HCT116 (cell line): ENCODE results near the gene FEZF2. TPM values are rescaled to one million over a fixed set of nuclear protein-coding genes. Genes with fewer than 3 reads are reported as not detected.

Experiments used
- ATAC-seq: fragments of 200-7000 bp; cut with Tn5 transposase; 2 replicates; pipeline ENCODE4 v1.9.1; 2020; ENCODE audit warnings: mild to moderate bottlenecking, moderate library complexity
- BruUV-seq: library from RNA; stranded (reverse); fragments of 400-500 nt; replicated peaks from 2 replicates; lab custom pipeline; 2021; lab: Mats Ljungman, UMichigan
- CTCF ChIA-PET: fragments of 300-600 bp; sonication (Branson Sonifier 250); formaldehyde crosslinking; loops from one replicate; lab custom pipeline; 2021; ENCODE audit warnings: antibody characterized with exemption; lab: Charles Lee
- POLR2A ChIA-PET: fragments of 300-600, 350-600 bp; sonication (Branson Sonifier 250); formaldehyde crosslinking; loops from one replicate; lab custom pipeline; 2021; ENCODE audit warnings: antibody characterized with exemption; lab: Charles Lee
- RAD21 ChIA-PET, 2 experiments: fragments of 300-600 bp; sonication (Branson Sonifier 250); formaldehyde crosslinking; loops; one replicate each; lab custom pipeline; 2023; ENCODE audit warnings: low total read pairs in 2 of 2; ENCODE audit not compliant: uncharacterized antibody in 2 of 2, unreplicated experiment in 2 of 2, low non-redundant PET in 1 of 2; lab: Charles Lee
- DNase-seq: peaks from one replicate; pipeline ENCODE4 v3.0.0-alpha.2; 2010; ENCODE audit warnings: low read depth, low spot score
- H2AFZ ChIP-seq: fragments of 200-600 bp; shearing (Covaris generic), sonication (generic); 2 replicates; pipeline ENCODE4 v1.6.1; 2017; ENCODE audit warnings: low read depth, mixed run types, mixed read lengths, antibody characterized with exemption, low read length; ENCODE audit not compliant: poor library complexity, severe bottlenecking
- H3K27ac ChIP-seq: 2 replicates; pipeline ENCODE4 v1.5.1; 2012; ENCODE audit warnings: low read depth, low read length
- H3K27me3 ChIP-seq: fragments of 200-600 bp; sonication (generic); 2 replicates; pipeline ENCODE4 v1.6.1; 2016; ENCODE audit warnings: mixed run types, low read length, mixed read lengths; ENCODE audit not compliant: insufficient read depth
- H3K36me3 ChIP-seq, 2 experiments: fragments of 200-500 bp in 1 of 2; fragments of 200-600 bp in 1 of 2; sonication (Bioruptor generic) in 1 of 2; sonication (generic) in 1 of 2; 2 replicates each; pipeline versions ENCODE4 v1.5.1 to v1.6.1; 2014 to 2016; ENCODE audit warnings: low read length in 2 of 2, inconsistent platforms in 1 of 2, mixed read lengths in 1 of 2, mixed run types in 1 of 2; ENCODE audit not compliant: insufficient read depth in 2 of 2, control insufficient read depth in 1 of 2
- H3K4me1 ChIP-seq, 2 experiments: fragments of 200-600 bp in 1 of 2; sonication (generic) in 1 of 2; 2 replicates each; pipeline versions ENCODE4 v1.5.1 to v1.6.1; 2012 to 2017; ENCODE audit warnings: low read length in 2 of 2, inconsistent platforms in 1 of 2, mild to moderate bottlenecking in 1 of 2, mixed read lengths in 1 of 2, mixed run types in 1 of 2, moderate library complexity in 1 of 2; ENCODE audit not compliant: insufficient read depth in 2 of 2, control insufficient read depth in 1 of 2
- H3K4me2 ChIP-seq: fragments of 200-600 bp; sonication (generic); 2 replicates; pipeline ENCODE4 v1.6.1; 2017; ENCODE audit warnings: mixed run types, low read length, mixed read lengths
- H3K4me3 ChIP-seq, 2 experiments: fragments of 200-600 bp in 1 of 2; sonication (generic) in 1 of 2; replicated peaks in 1 of 2; 2 replicates each; pipeline ENCODE4 v1.5.1; 2011 to 2016; ENCODE audit warnings: low read length in 2 of 2, control low read depth in 1 of 2, low read depth in 1 of 2, mild to moderate bottlenecking in 1 of 2, mixed read lengths in 1 of 2, mixed run types in 1 of 2
- H3K79me2 ChIP-seq: fragments of 200-600 bp; sonication (generic); 2 replicates; pipeline ENCODE4 v1.6.1; 2017; ENCODE audit warnings: mild to moderate bottlenecking, mixed run types, low read length, moderate library complexity, mixed read lengths; ENCODE audit not compliant: insufficient read depth
- H3K9ac ChIP-seq: fragments of 200-600 bp; sonication (generic); 2 replicates; pipeline ENCODE4 v1.6.1; 2016; ENCODE audit warnings: low read length, mixed read lengths
- H3K9me2 ChIP-seq: fragments of 200-600 bp; sonication (generic), shearing (Covaris generic); 2 replicates; pipeline ENCODE4 v1.6.1; 2017; ENCODE audit warnings: mixed run types, mild to moderate bottlenecking, moderate library complexity; ENCODE audit not compliant: insufficient read depth
- H3K9me3 ChIP-seq, 2 experiments: fragments of 200-500 bp in 1 of 2; fragments of 200-600 bp in 1 of 2; sonication (Bioruptor generic) in 1 of 2; sonication (generic) in 1 of 2; 2 replicates each; pipeline ENCODE4 v1.6.1; 2014 to 2017; ENCODE audit warnings: low read length in 2 of 2, mixed read lengths in 2 of 2, inconsistent platforms in 1 of 2, low read depth in 1 of 2, mild to moderate bottlenecking in 1 of 2, mixed run types in 1 of 2, moderate library complexity in 1 of 2; ENCODE audit not compliant: control insufficient read depth in 1 of 2, insufficient read depth in 1 of 2
- H4K20me1 ChIP-seq: fragments of 200-600 bp; sonication (generic), shearing (Covaris generic); 2 replicates; pipeline ENCODE4 v1.6.1; 2017; ENCODE audit warnings: mixed run types, mild to moderate bottlenecking, moderate library complexity; ENCODE audit not compliant: insufficient read depth
- CBX3 ChIP-seq: IDR thresholded peaks from 2 replicates; pipeline ENCODE4 v1.6.1; 2012; ENCODE audit warnings: low read depth
- CEBPB ChIP-seq: IDR thresholded peaks from 2 replicates; pipeline ENCODE4 v1.6.1; 2012; ENCODE audit warnings: low read depth
- EGR1 ChIP-seq: IDR thresholded peaks from 2 replicates; pipeline ENCODE4 v1.6.1; 2012; ENCODE audit warnings: low read depth
- ELF1 ChIP-seq: IDR thresholded peaks from 2 replicates; pipeline ENCODE4 v1.6.1; 2012; ENCODE audit warnings: low read depth, borderline replicate concordance
- EZH2 ChIP-seq: fragments of 200-600 bp; sonication (generic); IDR thresholded peaks from 2 replicates; pipeline ENCODE4 v1.6.1; 2017; ENCODE audit warnings: antibody characterized with exemption, mixed run types
- EZH2phosphoT487 ChIP-seq: fragments of 200-600 bp; IDR thresholded peaks from 2 replicates; pipeline ENCODE4 v1.6.1; 2018; ENCODE audit warnings: antibody characterized with exemption, borderline replicate concordance
- FOSL1 ChIP-seq: IDR thresholded peaks from 2 replicates; pipeline ENCODE4 v1.6.1; 2012; ENCODE audit warnings: low read depth
- JUND ChIP-seq: IDR thresholded peaks from 2 replicates; pipeline ENCODE4 v1.6.1; 2012
- POLR2A ChIP-seq: IDR thresholded peaks from 2 replicates; pipeline ENCODE4 v1.7.0; 2011; ENCODE audit warnings: borderline replicate concordance; ENCODE audit not compliant: insufficient read depth, insufficient read length; ENCODE audit errors: extremely low read depth
- RAD21 ChIP-seq: IDR thresholded peaks from 2 replicates; pipeline ENCODE4 v1.6.1; 2012; ENCODE audit warnings: low read depth, mild to moderate bottlenecking
- REST ChIP-seq: IDR thresholded peaks from 2 replicates; pipeline ENCODE4 v1.6.1; 2012; ENCODE audit warnings: low read depth
- SP1 ChIP-seq: IDR thresholded peaks from 2 replicates; pipeline ENCODE4 v1.6.1; 2012; ENCODE audit warnings: low read depth
- SRF ChIP-seq: IDR thresholded peaks from 2 replicates; pipeline ENCODE4 v1.6.1; 2012; ENCODE audit warnings: low read depth
- TCF7L2 ChIP-seq: IDR thresholded peaks from 2 replicates; pipeline ENCODE4 v1.7.0; 2011; ENCODE audit warnings: borderline replicate concordance, inconsistent platforms; ENCODE audit not compliant: insufficient read depth, insufficient read length; ENCODE audit errors: extremely low read depth
- YY1 ChIP-seq: IDR thresholded peaks from 2 replicates; pipeline ENCODE4 v1.6.1; 2011; ENCODE audit warnings: low read length, low read depth, moderate library complexity, mild to moderate bottlenecking; ENCODE audit not compliant: insufficient replicate concordance; ENCODE audit errors: extremely low read depth
- ZFX ChIP-seq: fragments of 450-650 bp; IDR thresholded peaks from 2 replicates; pipeline ENCODE4 v1.6.1; 2017
- ZNF274 ChIP-seq: fragments of 200-500 bp; sonication (Bioruptor generic); IDR thresholded peaks from 2 replicates; pipeline ENCODE4 v1.6.1; 2014; ENCODE audit warnings: mild to moderate bottlenecking, low read depth, low read length, inconsistent platforms
- intact Hi-C: fragments of 100-400 bp; cut with micrococcal nuclease; formaldehyde crosslinking; loops from 2 replicates; pipeline ENCODE4 v1.10.0; 2022
- total RNA-seq: library from RNA; stranded (reverse); gene quantifications from one replicate; pipeline ENCODE4 v1.2.1, GENCODE V29; 2021; ENCODE audit not compliant: unreplicated experiment
- TF ChIP-seq, protein P1 (sequence below): IDR thresholded peaks from 2 replicates; pipeline ENCODE4 v1.6.1; 2012

Gene FEZF2
- total RNA-seq, 1 experiment from 2014 or later, result not detected

- RAD21 ChIA-PET, result no interaction called here
- H3K27me3 ChIP-seq, result peaks cover 19% of the 10 kb centered on the region; the same call in 1 of the 2 replicates
- no peaks in the 10 kb centered on the region for H3K79me2 ChIP-seq
- CTCF ChIA-PET, result no interaction called here
- H2AFZ ChIP-seq, result no peak overlapping the region
- no peak overlapping the region for H3K9ac ChIP-seq
- POLR2A ChIA-PET, result no interaction called here
- H3K9me2 ChIP-seq, result no peaks in the 10 kb centered on the region
- ATAC-seq (no peak), DNase-seq (no peak)
- no peaks in the 10 kb centered on the region for H3K9me3 ChIP-seq
- intact Hi-C loops, result no loop called here
- H3K4me1 ChIP-seq, result no peaks in the 10 kb centered on the region
- no peak overlapping the region for H3K4me2 ChIP-seq
- no peak for TF ChIP-seq SRF
- no peak for TF ChIP-seq CBX3
- no peak for TF ChIP-seq EZH2phosphoT487
- no peak for TF ChIP-seq EGR1
- no peak for TF ChIP-seq TCF7L2
- no peak for TF ChIP-seq ZFX
- no peaks in the 10 kb centered on the region for H4K20me1 ChIP-seq
- H3K4me3 ChIP-seq, result no peak overlapping the region
- no TSS peak for BruUV-seq
- no peaks in the 10 kb centered on the region for H3K36me3 ChIP-seq
- no peak overlapping the region for H3K27ac ChIP-seq
These were observed 719 bp downstream of the FEZF2 start for GRCh38 chr3:62372621-62373041.

GRCh38 chr3:62371720-62372591, 1.4 kb downstream of the FEZF2 start:
- H3K4me3 ChIP-seq, result no peak overlapping the region
- no peak overlapping the region for H3K9ac ChIP-seq
- H3K79me2 ChIP-seq, result no peaks in the 10 kb centered on the region
- DNase-seq (no peak), ATAC-seq (no peak)
- no peaks in the 10 kb centered on the region for H3K9me3 ChIP-seq
- CTCF ChIA-PET, result no interaction called here
- intact Hi-C loops, result no loop called here
- H3K4me1 ChIP-seq, result no peaks in the 10 kb centered on the region
- H3K27me3 ChIP-seq, result peaks cover 23% of the 10 kb centered on the region
- H3K27ac ChIP-seq, result no peak overlapping the region
- RAD21 ChIA-PET, result no interaction called here
- no peaks in the 10 kb centered on the region for H3K9me2 ChIP-seq
- POLR2A ChIA-PET, result no interaction called here
- H2AFZ ChIP-seq, result no peak overlapping the region
- no peaks in the 10 kb centered on the region for H4K20me1 ChIP-seq
- H3K4me2 ChIP-seq, result no peak overlapping the region
- H3K36me3 ChIP-seq, result no peaks in the 10 kb centered on the region
- BruUV-seq, result no TSS peak
- TF ChIP-seq ELF1 (no peak), FOSL1 (no peak), JUND (no peak), REST (no peak), SP1 (no peak), EZH2phosphoT487 (no peak), CEBPB (no peak), YY1 (no peak), ZNF274 (no peak), CBX3 (no peak), TCF7L2 (no peak), POLR2A (no peak), SRF (no peak), EZH2 (no peak), RAD21 (no peak)
- TF ChIP-seq, protein P1, sequence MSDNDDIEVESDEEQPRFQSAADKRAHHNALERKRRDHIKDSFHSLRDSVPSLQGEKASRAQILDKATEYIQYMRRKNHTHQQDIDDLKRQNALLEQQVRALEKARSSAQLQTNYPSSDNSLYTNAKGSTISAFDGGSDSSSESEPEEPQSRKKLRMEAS, result no peak
